Suprapubic skin (tissue), 4 donors: Measurements from ENCODE around the gene CLDN20. TPM values are rescaled to one million over a fixed set of nuclear protein-coding genes. Genes with fewer than 3 reads are reported as not detected.

Source experiments
- DNase-seq, 2 donors: peaks; one replicate each; pipeline ENCODE4 v3.0.0-alpha.2; 2019; ENCODE audit warnings: low spot score in 2 of 2
- H3K27ac ChIP-seq: fragments of 200-600 bp; sonication (generic); one replicate; pipeline ENCODE4 v1.5.1; 2019
- H3K27me3 ChIP-seq: fragments of 200-600 bp; sonication (generic); one replicate; pipeline ENCODE4 v1.5.1; 2019
- H3K36me3 ChIP-seq: fragments of 200-600 bp; sonication (generic); one replicate; pipeline ENCODE4 v1.5.1; 2019
- H3K4me1 ChIP-seq: fragments of 200-600 bp; sonication (generic); one replicate; pipeline ENCODE4 v1.5.1; 2019
- H3K4me3 ChIP-seq: fragments of 200-600 bp; sonication (generic); one replicate; pipeline ENCODE4 v1.5.1; 2019; ENCODE audit warnings: mild to moderate bottlenecking
- H3K9me3 ChIP-seq: fragments of 200-600 bp; sonication (generic); one replicate; pipeline ENCODE4 v1.5.1; 2019
- CTCF ChIP-seq, 2 donors: fragments of 200-600 bp in 1 of 2; fragments of 450-650 bp in 1 of 2; sonication (generic) in 1 of 2; IDR thresholded peaks; one replicate each; pipeline ENCODE4 v1.5.1; 2016 to 2019; ENCODE audit warnings: antibody characterized with exemption in 2 of 2, mild to moderate bottlenecking in 1 of 2, moderate library complexity in 1 of 2
- EP300 ChIP-seq: sonication (generic); formaldehyde crosslinking; IDR thresholded peaks from one replicate; pipeline ENCODE4 v1.6.1; 2017; ENCODE audit warnings: antibody characterized with exemption
- POLR2A ChIP-seq, 2 donors: fragments of 450-650 bp; IDR thresholded peaks; one replicate each; pipeline ENCODE4 v1.6.1; 2017; ENCODE audit warnings: antibody characterized with exemption in 2 of 2, mild to moderate bottlenecking in 2 of 2, moderate library complexity in 2 of 2
- POLR2AphosphoS5 ChIP-seq, 3 donors: sonication (generic); formaldehyde crosslinking; IDR thresholded peaks; one replicate each; pipeline ENCODE4 v1.6.1; 2017; ENCODE audit warnings: antibody characterized with exemption in 3 of 3
- WGBS: methylation state at CpG from one replicate; pipeline ENCODE4 v1.1.5; 2018; 5-methylcytosine and 5-hydroxymethylcytosine counted together
- total RNA-seq, 4 donors: library from RNA; depleted of rRNA; stranded (reverse); fragments of >200 nt; gene quantifications; one replicate each; pipeline ENCODE4 v1.1.0, GENCODE V29; 2016

The CLDN20 gene
- total RNA-seq, 4 donors from 2014 or later: not detected

GRCh38 chr6:155245193-155245592, 18.6 kb upstream of the CLDN20 start:
- Histone ChIP-seq H3K9me3 (no peaks in the 10 kb centered on the region), H3K4me3 (no peak overlapping the region), H3K27ac (no peak overlapping the region), H3K36me3 (no peaks in the 10 kb centered on the region), H3K4me1 (peaks cover 5% of the 10 kb centered on the region), H3K27me3 (no peaks in the 10 kb centered on the region)
- 93% methylated on average over 7 of the region's 7 CpGs for WGBS
- no peak for TF ChIP-seq EP300
- no peak for TF ChIP-seq POLR2AphosphoS5 (IDR thresholded peaks at IDR 0.05)
- no peak for TF ChIP-seq CTCF (IDR thresholded peaks at IDR 0.05)
- TF ChIP-seq POLR2A (IDR thresholded peaks at IDR 0.05): no peak
- DNase-seq: no peak

GRCh38 chr6:155245831-155246230, 18.0 kb upstream of the CLDN20 start:
- WGBS: 79% methylated on average over 3 of the region's 3 CpGs
- no peaks in the 10 kb centered on the region for H3K27me3 ChIP-seq
- no peaks in the 10 kb centered on the region for H3K9me3 ChIP-seq
- DNase-seq: no peak
- H3K27ac ChIP-seq: no peak overlapping the region
- H3K36me3 ChIP-seq: no peaks in the 10 kb centered on the region
- H3K4me1 ChIP-seq: peaks cover 5% of the 10 kb centered on the region
- no peak overlapping the region for H3K4me3 ChIP-seq
- TF ChIP-seq CTCF (IDR thresholded peaks at IDR 0.05) (no peak), POLR2AphosphoS5 (IDR thresholded peaks at IDR 0.05) (no peak), EP300 (no peak), POLR2A (IDR thresholded peaks at IDR 0.05) (no peak)

GRCh38 chr6:155246825-155247224, 17.0 kb upstream of the CLDN20 start:
- H3K27ac ChIP-seq: no peak overlapping the region
- TF ChIP-seq POLR2A (IDR thresholded peaks at IDR 0.05): no peak
- no peak for TF ChIP-seq POLR2AphosphoS5 (IDR thresholded peaks at IDR 0.05)
- TF ChIP-seq CTCF (IDR thresholded peaks at IDR 0.05): no peak
- no peak for TF ChIP-seq EP300
- no peak overlapping the region for H3K4me3 ChIP-seq
- 75% methylated on average over 2 of the region's 2 CpGs for WGBS
- no peaks in the 10 kb centered on the region for H3K27me3 ChIP-seq
- DNase-seq: no peak
- peaks cover 5% of the 10 kb centered on the region for H3K4me1 ChIP-seq
- H3K36me3 ChIP-seq: peaks cover 7% of the 10 kb centered on the region
- H3K9me3 ChIP-seq: no peaks in the 10 kb centered on the region

- TF ChIP-seq CTCF (IDR thresholded peaks at IDR 0.05): no peak
- H3K4me3 ChIP-seq: no peak overlapping the region
- WGBS: 73% methylated on average over 5 of the region's 5 CpGs
- peaks cover 15% of the 10 kb centered on the region for H3K36me3 ChIP-seq
- H3K27ac ChIP-seq: no peak overlapping the region
- no peaks in the 10 kb centered on the region for H3K9me3 ChIP-seq
- no peaks in the 10 kb centered on the region for H3K27me3 ChIP-seq
- peaks cover 5% of the 10 kb centered on the region for H3K4me1 ChIP-seq
- no peak for DNase-seq
These were observed 16.2 kb upstream of the CLDN20 start for GRCh38 chr6:155247618-155248007.

GRCh38 chr6:155248008-155249001, 15.5 kb upstream of the CLDN20 start:
- H3K27ac ChIP-seq: no peak overlapping the region
- no peaks in the 10 kb centered on the region for H3K9me3 ChIP-seq
- peaks cover 18% of the 10 kb centered on the region for H3K36me3 ChIP-seq
- H3K4me3 ChIP-seq: no peak overlapping the region
- H3K27me3 ChIP-seq: no peaks in the 10 kb centered on the region
- no peak for DNase-seq
- 57% methylated on average over 17 of the region's 30 CpGs for WGBS
- TF ChIP-seq CTCF (IDR thresholded peaks at IDR 0.05) (peak; percentile 44 to 59), POLR2AphosphoS5 (IDR thresholded peaks at IDR 0.05) (no peak), EP300 (no peak)
- peaks cover 5% of the 10 kb centered on the region for H3K4me1 ChIP-seq
